Activated CD4-positive, alpha-beta T cell treated with anti-CD3 and anti-CD28 coated beads, Interleukin-10, Interleukin-2, amounts not matched to agents 100 ng/mL and 50 ng/mL, durations not matched to agents 16 hours and 8 hours (primary cell): ENCODE results near the gene GABRG3.
"Not testable (repeated sequence)": the region's sequence is repeated elsewhere in the genome, so short reads cannot be mapped to it uniquely, and the experiment has no call there.

Experiments used
- DNase-seq: peaks from one replicate; pipeline ENCODE4 v3.0.0-alpha.2; 2020

GABRG3 gene

GRCh38 chr15:27004226-27004625 lies 33.2 kb downstream of the GABRG3 start:
- not testable (repeated sequence) for DNase-seq

GRCh38 chr15:27017168-27017809 lies 46.3 kb downstream of the GABRG3 start:
- peak; percentile 69 for DNase-seq

GRCh38 chr15:27019687-27020086 lies 48.7 kb downstream of the GABRG3 start:
- no peak for DNase-seq

- DNase-seq = no peak
Observed at GRCh38 chr15:27025481-27025966, 54.5 kb downstream of the GABRG3 start.

- no peak for DNase-seq
Observed at GRCh38 chr15:27027229-27027628, 56.2 kb downstream of the GABRG3 start.

GRCh38 chr15:27028858-27029477 lies 58.0 kb downstream of the GABRG3 start:
- DNase-seq = no peak

- DNase-seq = no peak
Observed at GRCh38 chr15:27036210-27036609, 65.2 kb downstream of the GABRG3 start.

GRCh38 chr15:27037501-27037900 lies 66.5 kb downstream of the GABRG3 start:
- DNase-seq = no peak

GRCh38 chr15:27039152-27039551 lies 68.2 kb downstream of the GABRG3 start:
- no peak for DNase-seq

- DNase-seq = no peak
Observed at GRCh38 chr15:27042230-27042629, 71.2 kb downstream of the GABRG3 start.

- no peak for DNase-seq
Observed at GRCh38 chr15:27042646-27043045, 71.7 kb downstream of the GABRG3 start.

- DNase-seq = no peak
Observed at GRCh38 chr15:27043770-27044169, 72.8 kb downstream of the GABRG3 start.

- DNase-seq = no peak
Observed at GRCh38 chr15:27045796-27046195, 74.8 kb downstream of the GABRG3 start.

- no peak for DNase-seq
Observed at GRCh38 chr15:27046880-27047279, 75.9 kb downstream of the GABRG3 start.

- DNase-seq = no peak
Observed at GRCh38 chr15:27050163-27050562, 79.2 kb downstream of the GABRG3 start.

- no peak for DNase-seq
Observed at GRCh38 chr15:27054426-27054825, 83.4 kb downstream of the GABRG3 start.

- no peak for DNase-seq
Observed at GRCh38 chr15:27057904-27058645, 87.1 kb downstream of the GABRG3 start.

- DNase-seq = no peak
Observed at GRCh38 chr15:27058939-27059338, 88.0 kb downstream of the GABRG3 start.

- DNase-seq = peak; percentile 50
Observed at GRCh38 chr15:27059610-27060202, 88.7 kb downstream of the GABRG3 start.

GRCh38 chr15:27061739-27062138 lies 90.8 kb downstream of the GABRG3 start:
- no peak for DNase-seq

- DNase-seq = no peak
Observed at GRCh38 chr15:27062951-27063350, 92.0 kb downstream of the GABRG3 start.

- no peak for DNase-seq
Observed at GRCh38 chr15:27064080-27064479, 93.1 kb downstream of the GABRG3 start.

- no peak for DNase-seq
Observed at GRCh38 chr15:27065151-27065550, 94.2 kb downstream of the GABRG3 start.

GRCh38 chr15:27065785-27066184 lies 94.8 kb downstream of the GABRG3 start:
- no peak for DNase-seq
